K562 (cell line): ENCODE measurements around the gene MPV17L2. TPM values are rescaled to one million over a fixed set of nuclear protein-coding genes. Genes with fewer than 3 reads are reported as not detected.

Experiments used
- ATAC-seq: fragments of 200-7000 bp; cut with Tn5 transposase; 3 replicates; pipeline ENCODE4 v1.9.1; 2020; ENCODE audit warnings: moderate library complexity
- BruUV-seq: library from RNA; stranded (reverse); fragments of 400-500 nt; replicated peaks from 2 replicates; lab custom pipeline; 2021; lab: Mats Ljungman, UMichigan
- CTCF ChIA-PET: fragments of 300-600 bp; formaldehyde crosslinking; extraction: SDS; loops from one replicate; lab custom pipeline; 2021; ENCODE audit warnings: low intra/inter-chr PET ratio; lab: Yijun Ruan, JAX
- POLR2A ChIA-PET: fragments of 300-600, 350-650 bp; sonication (Branson Sonifier 250); formaldehyde crosslinking; extraction: SDS; loops from one replicate; lab custom pipeline; 2021; ENCODE audit warnings: antibody characterized with exemption, inconsistent platforms; lab: Yijun Ruan, JAX
- DNase-seq, 4 experiments: peaks; one replicate each; pipeline versions ENCODE4 v3.0.0 to v3.0.0-alpha.2; 2011 to 2018; ENCODE audit warnings: low spot score in 3 of 4, mixed read lengths in 3 of 4; ENCODE audit errors: extremely low read depth in 1 of 4
- FAIRE-seq: peaks from 2 replicates; lab custom pipeline; 2011; peaks lifted over from hg19 to GRCh38; lab: Jason Lieb, UNC
- H2AFZ ChIP-seq: 2 replicates; pipeline ENCODE4 v1.6.0; 2011; ENCODE audit warnings: low read depth, low read length, control low read depth, inconsistent platforms
- H3K27ac ChIP-seq: fragments of 200-600 bp; 3 replicates; pipeline ENCODE4 v1.8.0; 2011; ENCODE audit warnings: low read depth, mild to moderate bottlenecking, control low read depth, inconsistent platforms, low read length, moderate library complexity, mixed read lengths; ENCODE audit errors: extremely low read depth
- H3K27me3 ChIP-seq, 2 experiments: fragments of 300-600 bp in 1 of 2; 2 replicates in 1 of 2; 3 replicates in 1 of 2; pipeline versions ENCODE4 v1.6.0 to v1.8.0; 2011; ENCODE audit warnings: inconsistent platforms in 2 of 2, low read length in 2 of 2, mild to moderate bottlenecking in 1 of 2, mixed read lengths in 1 of 2, moderate library complexity in 1 of 2; ENCODE audit not compliant: control insufficient read depth in 2 of 2, insufficient read depth in 2 of 2
- H3K36me3 ChIP-seq: fragments of 300-600 bp; 3 replicates; pipeline ENCODE4 v1.8.0; 2011; ENCODE audit warnings: mild to moderate bottlenecking, low read length, inconsistent platforms; ENCODE audit not compliant: control insufficient read depth, insufficient read depth
- H3K4me1 ChIP-seq, 2 experiments: fragments of 200-600 bp in 1 of 2; replicated peaks in 1 of 2; 2 replicates in 1 of 2; 3 replicates in 1 of 2; pipeline versions ENCODE4 v1.5.1 to v1.8.0; 2011; ENCODE audit warnings: inconsistent platforms in 2 of 2, low read length in 2 of 2, mild to moderate bottlenecking in 1 of 2, mixed read lengths in 1 of 2, moderate library complexity in 1 of 2; ENCODE audit not compliant: control insufficient read depth in 2 of 2, insufficient read depth in 2 of 2
- H3K4me2 ChIP-seq: 2 replicates; pipeline ENCODE4 v1.6.1; 2011; ENCODE audit warnings: low read length, control low read depth, inconsistent platforms, mixed read lengths; ENCODE audit not compliant: insufficient read depth
- H3K4me3 ChIP-seq: fragments of 200-600 bp; sonication (generic), shearing (Covaris generic); 2 replicates; pipeline ENCODE4 v1.5.1; 2016; ENCODE audit warnings: control low read depth, inconsistent platforms
- H3K79me2 ChIP-seq: fragments of 200-600 bp; 3 replicates; pipeline ENCODE4 v1.8.0; 2011; ENCODE audit warnings: low read length, inconsistent platforms; ENCODE audit not compliant: control insufficient read depth, insufficient read depth
- H3K9ac ChIP-seq, 2 experiments: 2 replicates each; pipeline versions ENCODE4 v1.6.0 to v1.6.1; 2011; ENCODE audit warnings: low read depth in 2 of 2, low read length in 2 of 2, control low read depth in 1 of 2, inconsistent platforms in 1 of 2, mild to moderate bottlenecking in 1 of 2, mixed read lengths in 1 of 2; ENCODE audit not compliant: insufficient read depth in 1 of 2
- H3K9me1 ChIP-seq: one replicate; pipeline ENCODE4 v1.6.0; 2011; ENCODE audit warnings: inconsistent platforms, mild to moderate bottlenecking, low read length, moderate library complexity; ENCODE audit not compliant: control insufficient read depth, insufficient read depth
- H3K9me3 ChIP-seq: replicated peaks from 2 replicates; pipeline ENCODE4 v1.5.1; 2011; ENCODE audit warnings: low read depth, low read length, inconsistent platforms; ENCODE audit not compliant: control insufficient read depth, insufficient read depth
- H4K20me1 ChIP-seq: replicated peaks from 2 replicates; pipeline ENCODE4 v1.6.1; 2011; ENCODE audit warnings: low read length, inconsistent platforms, mixed read lengths; ENCODE audit not compliant: control insufficient read depth, insufficient read depth
- ATF1 ChIP-seq, 2 experiments: fragments of 450-650 bp in 1 of 2; IDR thresholded peaks; 2 replicates each; pipeline ENCODE4 v1.6.1; 2016; ENCODE audit warnings: missing compliant biosample characterization in 1 of 2, missing genetic modification characterization in 1 of 2
- E2F3 ChIP-seq: fragments of 250-450 bp; sonication (Bioruptor Pico); IDR thresholded peaks from 2 replicates; pipeline ENCODE4 v1.4.0; 2020; ENCODE audit warnings: mild to moderate bottlenecking
- FOXA1 ChIP-seq: fragments of 450-650 bp; IDR thresholded peaks from 2 replicates; pipeline ENCODE4 v1.6.1; 2016; ENCODE audit warnings: mild to moderate bottlenecking, borderline replicate concordance
- HDGF ChIP-seq: fragments of 450-650 bp; IDR thresholded peaks from 2 replicates; pipeline ENCODE4 v1.6.1; 2016
- KDM1A ChIP-seq, 2 experiments: fragments of 450-650 bp; IDR thresholded peaks; 2 replicates each; pipeline ENCODE4 v1.6.1; 2016; ENCODE audit warnings: mild to moderate bottlenecking in 2 of 2
- LCOR ChIP-seq: sonication (generic); formaldehyde crosslinking; IDR thresholded peaks from 2 replicates; pipeline ENCODE4 v1.8.0; 2022; ENCODE audit warnings: mild to moderate bottlenecking, missing genetic modification reagents
- LEF1 ChIP-seq: fragments of 450-650 bp; IDR thresholded peaks from 2 replicates; pipeline ENCODE4 v1.6.1; 2016; ENCODE audit warnings: mild to moderate bottlenecking
- NFIC ChIP-seq: fragments of 450-650 bp; IDR thresholded peaks from 2 replicates; pipeline ENCODE4 v1.6.1; 2017; ENCODE audit warnings: mild to moderate bottlenecking, inconsistent platforms
- NONO ChIP-seq, 2 experiments: fragments of 200-400 bp in 1 of 2; fragments of 450-650 bp in 1 of 2; formaldehyde crosslinking in 1 of 2; IDR thresholded peaks; 2 replicates each; pipeline ENCODE4 v1.6.1; 2017; ENCODE audit warnings: low read depth in 2 of 2, mild to moderate bottlenecking in 2 of 2, moderate library complexity in 2 of 2, low read length in 1 of 2
- RBM25 ChIP-seq: fragments of 200-400 bp; formaldehyde crosslinking; IDR thresholded peaks from 2 replicates; pipeline ENCODE4 v1.6.1; 2018; ENCODE audit warnings: low read length, low read depth, moderate library complexity; ENCODE audit not compliant: severe bottlenecking
- RNF2 ChIP-seq: sonication (generic); IDR thresholded peaks from 2 replicates; pipeline ENCODE4 v1.6.1; 2016
- SMARCC2 ChIP-seq: fragments of 450-650 bp; IDR thresholded peaks from 2 replicates; pipeline ENCODE4 v1.6.1; 2017; ENCODE audit warnings: antibody characterized with exemption, moderate library complexity, mild to moderate bottlenecking, low read depth
- SMARCE1 ChIP-seq: fragments of 450-650 bp; IDR thresholded peaks from 2 replicates; pipeline ENCODE4 v1.7.1; 2016; ENCODE audit warnings: mild to moderate bottlenecking
- SMC3 ChIP-seq: conservative IDR thresholded peaks from 2 replicates; pipeline ENCODE4 v1.6.1; 2011; ENCODE audit warnings: low read depth, low read length, improper control_type of control experiment; ENCODE audit not compliant: insufficient read depth
- SRSF7 ChIP-seq: fragments of 200-400 bp; formaldehyde crosslinking; optimal IDR thresholded peaks from 2 replicates; pipeline ENCODE3; 2017; ENCODE audit warnings: mild to moderate bottlenecking, low read depth, low read length
- TBP ChIP-seq: optimal IDR thresholded peaks from 2 replicates; pipeline ENCODE3; 2011; ENCODE audit warnings: low read depth, low read length, improper control_type of control experiment
- ZFPM2 ChIP-seq: fragments of 250-450 bp; sonication (Bioruptor Pico); IDR thresholded peaks from 2 replicates; pipeline ENCODE4 v1.5.1; 2022; ENCODE audit warnings: mild to moderate bottlenecking
- ZNF316 ChIP-seq: fragments of 450-650 bp; IDR thresholded peaks from 2 replicates; pipeline ENCODE4 v1.6.1; 2016
- ZNF766 ChIP-seq: fragments of 200-800 bp; sonication (Bioruptor generic); conservative IDR thresholded peaks from 2 replicates; pipeline ENCODE4 v1.6.1; 2016; ENCODE audit warnings: missing genetic modification characterization, missing compliant biosample characterization
- ZNF830 ChIP-seq: fragments of 250-450 bp; sonication (Bioruptor Pico); IDR thresholded peaks from 2 replicates; pipeline ENCODE4 v1.5.0; 2021; ENCODE audit warnings: mild to moderate bottlenecking
- WGBS: fragments of 100-300 bp; shearing (Covaris generic); methylation state at CpG from one replicate; pipeline ENCODE4 v1.1.6; 2016; ENCODE audit warnings: low coverage, mixed read lengths; ENCODE audit not compliant: insufficient coverage; ENCODE audit errors: missing lambda C conversion rate; 5-methylcytosine and 5-hydroxymethylcytosine counted together
- in situ Hi-C: fragments of 300-500 bp; cut with MboI; formaldehyde crosslinking; loops from 4 replicates; pipeline ENCODE4 v1.15.0; 2018; ENCODE audit warnings: inconsistent platforms, mixed read lengths
- intact Hi-C: fragments of 100-400 bp; cut with micrococcal nuclease; formaldehyde crosslinking; loops from 2 replicates; pipeline ENCODE4 v1.14.2; 2022
- polyA plus RNA-seq, 8 experiments: library from polyadenylated mRNA; depleted of rRNA in 4 of 8; stranded (reverse) in 5 of 8; unstranded in 3 of 8; fragments of >200 nt; fragmentation: Nextera tagmentation in 2 of 8; fragmentation: Illumina TruSeq in 1 of 8; extraction: Ambion mirVana in 2 of 8; extraction: Trizol in 1 of 8; gene quantifications; 2 replicates each; pipeline versions ENCODE4 v1.2.1 to v1.2.3, GENCODE V29; 2011 to 2014; ENCODE audit warnings: inconsistent platforms in 1 of 8, missing spikeins in 1 of 8
- total RNA-seq, 7 experiments: library from RNA; depleted of rRNA in 6 of 7; stranded (reverse); fragments of >200 nt in 6 of 7; fragmentation: Illumina TruSeq in 2 of 7; extraction: Trizol in 2 of 7; gene quantifications; 2 replicates each; pipeline versions ENCODE4 v1.2.1 to v1.2.3, GENCODE V29; 2011 to 2021; ENCODE audit warnings: low replicate concordance in 1 of 7
- TF ChIP-seq, protein P1 (sequence below): fragments of 250-450 bp; sonication (Bioruptor Pico); IDR thresholded peaks from 2 replicates; pipeline ENCODE4 v1.5.0; 2020; ENCODE audit warnings: mild to moderate bottlenecking
- TF ChIP-seq, protein P2 (sequence below): conservative IDR thresholded peaks from 2 replicates; pipeline ENCODE4 v1.6.1; 2011; ENCODE audit warnings: low read depth, mild to moderate bottlenecking, low read length; ENCODE audit not compliant: control insufficient read depth

Gene MPV17L2
- total and polyA plus RNA-seq, 9 of the 15 experiments (the other 6 are each of a cell fraction or from before 2014, with no cell fraction given): 10.6 to 60.2 (median 28.5) TPM

GRCh38 chr19:18159810-18160209, 33.2 kb upstream of the MPV17L2 start (continued):
- no peak for TF ChIP-seq SMARCC2
- TF ChIP-seq NFIC: no peak
- no peak for TF ChIP-seq LEF1
- TF ChIP-seq SMC3: no peak
- TF ChIP-seq NONO (IDR thresholded peaks at IDR 0.05; ENCODE audit: low read depth in 2 of 2, low read length in 1 of 2): no peak
- TF ChIP-seq ZFPM2 (CRISPR knock-in tag): no peak
- TF ChIP-seq, protein P1, sequence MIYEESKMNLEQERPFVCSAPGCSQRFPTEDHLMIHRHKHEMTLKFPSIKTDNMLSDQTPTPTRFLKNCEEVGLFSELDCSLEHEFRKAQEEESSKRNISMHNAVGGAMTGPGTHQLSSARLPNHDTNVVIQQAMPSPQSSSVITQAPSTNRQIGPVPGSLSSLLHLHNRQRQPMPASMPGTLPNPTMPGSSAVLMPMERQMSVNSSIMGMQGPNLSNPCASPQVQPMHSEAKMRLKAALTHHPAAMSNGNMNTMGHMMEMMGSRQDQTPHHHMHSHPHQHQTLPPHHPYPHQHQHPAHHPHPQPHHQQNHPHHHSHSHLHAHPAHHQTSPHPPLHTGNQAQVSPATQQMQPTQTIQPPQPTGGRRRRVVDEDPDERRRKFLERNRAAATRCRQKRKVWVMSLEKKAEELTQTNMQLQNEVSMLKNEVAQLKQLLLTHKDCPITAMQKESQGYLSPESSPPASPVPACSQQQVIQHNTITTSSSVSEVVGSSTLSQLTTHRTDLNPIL (CRISPR knock-in tag): no peak
- no peak for TF ChIP-seq E2F3 (CRISPR knock-in tag)

GRCh38 chr19:18160493-18160970, 32.5 kb upstream of the MPV17L2 start:
- H3K4me3 ChIP-seq: peak overlapping the region; percentile 40
- peak overlapping the region; percentile 75 for H3K4me2 ChIP-seq
- H3K4me1 ChIP-seq: peaks cover 33 to 56% of the 10 kb centered on the region in 2 experiments
- intact Hi-C loops (loop anchor here (10.0 kb wide), 1 partner anchor 156 kb away; the partner anchor contains the start of gene ARRDC2), in situ Hi-C loops (loop anchor here (10.0 kb wide), 1 partner anchor 156 kb away; the partner anchor contains the start of gene ARRDC2)
- peak in 2 of 4 experiments; percentile 60 to 63 for DNase-seq
- H3K9me1 ChIP-seq: peaks cover 3% of the 10 kb centered on the region
- peaks cover 43% of the 10 kb centered on the region for H3K79me2 ChIP-seq
- FAIRE-seq: peak; percentile 77
- peaks cover 70% of the 10 kb centered on the region; the same call in 2 of the 3 replicates for H3K36me3 ChIP-seq
- peak overlapping the region; percentile 77 to 94 for H3K9ac ChIP-seq
- 7% methylated on average over 12 of the region's 13 CpGs for WGBS
- no TSS peak for BruUV-seq
- ChIA-PET CTCF (interaction anchor here (0.6 to 2.3 kb wide), 3 partner anchors 8 to 96 kb away, joined by 3 to 12 read pairs (median 3); no protein-coding TSS in a partner anchor), POLR2A (interaction anchor here (0.7 to 0.8 kb wide), 2 partner anchors 67 to 225 kb away, joined by 3 read pairs; partner anchors contain the start of gene GDF15)
- peak overlapping the region; percentile 54 for H2AFZ ChIP-seq
- H3K27ac ChIP-seq: peak overlapping the region; percentile 84
- H3K27me3 ChIP-seq: no peaks in the 10 kb centered on the region
- H3K9me3 ChIP-seq: no peaks in the 10 kb centered on the region
- H4K20me1 ChIP-seq: peaks cover 16% of the 10 kb centered on the region
- ATAC-seq: peak; percentile 12
- TF ChIP-seq FOXA1: no peak
- peak; percentile 36 for TF ChIP-seq TBP
- TF ChIP-seq KDM1A (IDR thresholded peaks at IDR 0.05): peak; percentile 63 to 81
- TF ChIP-seq ZNF766 (CRISPR knock-in tag): no peak
- no peak for TF ChIP-seq ZNF830 (CRISPR knock-in tag)
- TF ChIP-seq RNF2: no peak
- TF ChIP-seq LCOR (CRISPR knock-in tag): no peak
- TF ChIP-seq ZNF316: no peak
- TF ChIP-seq RBM25: peak; percentile 55
- peak; percentile 66; the same call in 1 of the 2 replicates for TF ChIP-seq HDGF
- no peak for TF ChIP-seq ATF1 (CRISPR knock-in tag; IDR thresholded peaks at IDR 0.05)
- TF ChIP-seq ATF1 (tag; IDR thresholded peaks at IDR 0.05): 0 out of 2 replicates have a peak, but pooled peaks have one; percentile 28
- TF ChIP-seq, protein P2, sequence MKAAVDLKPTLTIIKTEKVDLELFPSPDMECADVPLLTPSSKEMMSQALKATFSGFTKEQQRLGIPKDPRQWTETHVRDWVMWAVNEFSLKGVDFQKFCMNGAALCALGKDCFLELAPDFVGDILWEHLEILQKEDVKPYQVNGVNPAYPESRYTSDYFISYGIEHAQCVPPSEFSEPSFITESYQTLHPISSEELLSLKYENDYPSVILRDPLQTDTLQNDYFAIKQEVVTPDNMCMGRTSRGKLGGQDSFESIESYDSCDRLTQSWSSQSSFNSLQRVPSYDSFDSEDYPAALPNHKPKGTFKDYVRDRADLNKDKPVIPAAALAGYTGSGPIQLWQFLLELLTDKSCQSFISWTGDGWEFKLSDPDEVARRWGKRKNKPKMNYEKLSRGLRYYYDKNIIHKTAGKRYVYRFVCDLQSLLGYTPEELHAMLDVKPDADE: no peak
- TF ChIP-seq SMARCE1: 0 out of 2 replicates have a peak, but pooled peaks have one; percentile 22
- TF ChIP-seq SRSF7: no peak
